GM21786 (cell line): Measurements from ENCODE around the gene RNF5.
"Not testable (repeated sequence)": the region's sequence is repeated elsewhere in the genome, so short reads cannot be mapped to it uniquely, and the experiment has no call there.

Experiments used
- ATAC-seq: cut with Tn5 transposase; IDR thresholded peaks from one replicate; pipeline ENCODE4 v1.9.1; 2021; ENCODE audit not compliant: unreplicated experiment

RNF5 gene

GRCh38 chr6:32188381-32189068, 10.3 kb downstream of the RNF5 start:
- ATAC-seq: no peak

- ATAC-seq: no peak
Measured at GRCh38 chr6:32189069-32189741, 11.0 kb downstream of the RNF5 start.

DNA sequence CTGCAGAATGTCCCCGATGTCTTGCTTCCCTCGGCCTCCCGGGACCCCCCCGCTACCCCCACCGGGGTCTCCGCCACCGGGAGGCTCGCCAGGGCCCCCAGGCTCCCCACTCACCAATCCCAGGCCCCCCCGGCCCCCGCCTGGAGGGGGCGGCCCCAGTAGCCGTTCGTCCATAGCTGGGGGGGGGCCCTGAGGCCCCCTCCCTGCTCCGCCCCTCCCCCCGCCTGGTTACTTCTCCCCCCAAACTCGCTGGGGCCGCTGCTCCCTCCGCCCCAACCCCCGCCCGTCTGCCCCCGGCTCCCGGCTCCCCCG, 11.5 kb downstream of the RNF5 start:
- ATAC-seq: no peak

- ATAC-seq: peak; percentile 64
Measured at GRCh38 chr6:32190054-32190851, 12.0 kb downstream of the RNF5 start, which contains the start of gene PBX2. Gene PBX2 (minus strand): TSS chr6:32190202. CDS start chr6:32189915, 287 bp downstream.

- no peak for ATAC-seq
Measured at GRCh38 chr6:32190911-32191677, 12.9 kb downstream of the RNF5 start.

GRCh38 chr6:32191696-32192607, 13.7 kb downstream of the RNF5 start:
- ATAC-seq: no peak

- ATAC-seq: no peak
Measured at GRCh38 chr6:32192608-32193039, 14.4 kb downstream of the RNF5 start, which contains the start of gene GPSM3. Gene GPSM3 (minus strand): TSS chr6:32192643. CDS start chr6:32192513, 130 bp downstream.

DNA sequence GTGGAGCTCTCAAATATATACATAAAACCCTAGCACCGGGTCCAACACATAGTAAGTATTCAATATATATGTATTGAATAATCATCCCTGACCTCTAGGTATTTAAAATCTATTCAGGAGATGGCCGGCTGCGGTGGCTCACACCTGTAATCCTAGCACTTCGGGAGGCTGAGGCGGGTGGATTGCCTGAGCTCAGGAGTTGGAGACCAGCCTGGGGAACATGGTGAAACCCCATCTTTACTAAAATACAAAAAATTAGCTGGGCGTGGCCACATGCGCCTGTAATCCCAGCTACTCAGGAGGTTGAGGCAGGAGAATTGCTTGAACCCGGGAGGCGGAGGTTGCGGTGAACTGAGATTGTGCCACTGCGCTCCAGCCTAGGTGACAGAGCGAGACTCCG, 14.9 kb downstream of the RNF5 start:
- not testable (repeated sequence) for ATAC-seq

- no peak for ATAC-seq
Measured at GRCh38 chr6:32194388-32194787, 16.2 kb downstream of the RNF5 start.

DNA sequence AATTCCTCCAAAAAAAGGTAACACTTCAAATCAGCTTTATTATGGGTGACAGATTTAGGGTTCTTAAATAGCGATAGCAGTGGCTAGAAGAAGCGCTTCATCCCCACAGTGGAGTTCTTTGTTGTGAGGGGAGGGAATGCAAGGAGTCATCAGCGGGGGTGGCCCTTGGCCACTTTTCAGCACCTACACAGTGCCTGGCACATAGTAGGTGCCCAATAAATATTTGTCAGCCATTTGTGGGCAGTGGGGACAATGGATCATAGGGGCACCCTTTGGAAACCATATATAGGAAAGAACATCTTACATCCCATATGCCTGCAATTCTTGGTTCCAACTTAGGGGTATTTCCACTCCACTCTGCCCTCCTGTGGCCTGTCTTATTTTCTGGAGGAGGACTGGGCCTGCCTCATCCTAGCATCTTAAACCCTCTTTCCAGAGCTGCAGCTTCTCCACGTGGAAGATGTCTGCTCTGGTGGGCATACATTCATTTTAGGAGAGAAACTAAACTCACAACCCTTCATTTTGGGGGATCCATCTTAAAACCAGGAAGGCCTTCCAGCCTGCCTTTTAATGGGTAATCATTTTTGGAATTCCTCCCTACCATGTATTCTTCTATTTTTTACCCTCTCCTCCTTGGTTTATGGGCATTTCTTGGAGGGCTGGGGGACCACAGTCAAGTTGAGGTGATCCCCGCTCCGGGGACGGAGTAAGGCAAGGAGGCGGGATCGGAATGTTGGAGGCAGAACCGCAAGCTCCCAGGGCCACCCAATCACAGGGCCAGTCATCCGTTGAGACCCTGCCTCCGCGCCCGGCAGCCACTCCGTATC, 16.8 kb downstream of the RNF5 start:
- no peak for ATAC-seq

- ATAC-seq: peak; percentile 71
Measured at GRCh38 chr6:32195652-32195901, 17.4 kb downstream of the RNF5 start.

DNA sequence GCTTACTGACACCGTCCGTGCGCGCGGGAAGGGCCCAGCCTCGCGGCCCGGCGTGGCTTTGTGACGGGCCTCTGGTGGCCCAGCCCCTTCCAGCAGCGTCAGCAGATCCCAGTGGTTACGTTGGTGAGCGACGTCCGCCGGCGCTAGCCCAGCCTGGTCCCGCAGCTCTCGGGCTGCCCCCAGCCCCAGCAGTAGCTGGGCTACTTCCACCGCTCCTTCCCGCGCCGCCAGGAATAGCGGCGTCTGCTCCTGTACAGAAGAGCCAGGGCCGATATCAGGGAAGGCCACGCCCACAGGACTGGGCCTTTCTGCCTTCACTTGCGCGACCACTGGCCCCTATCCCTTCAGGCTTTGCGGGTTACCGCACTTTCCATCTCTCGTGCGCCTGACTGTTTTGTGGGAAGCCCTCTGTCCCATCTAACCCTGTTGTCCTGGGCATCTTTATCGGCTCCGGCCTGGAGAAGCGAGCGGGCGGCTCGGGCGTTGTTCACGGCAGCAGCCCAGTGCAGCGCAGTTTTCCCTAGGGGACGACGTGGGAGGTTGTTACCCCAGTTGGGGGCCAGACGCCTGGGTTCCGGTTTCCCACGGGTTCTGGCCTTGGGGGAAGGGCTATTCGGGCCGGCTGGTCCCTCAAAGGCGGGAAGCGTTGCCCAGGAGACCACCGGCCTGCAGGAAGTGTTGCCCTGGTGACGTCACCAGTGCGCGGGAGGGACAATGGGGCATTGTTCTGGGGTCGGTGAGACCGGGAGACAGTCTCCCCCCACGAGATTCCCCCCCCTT, 17.9 kb downstream of the RNF5 start:
- no peak for ATAC-seq

GRCh38 chr6:32196682-32197616, 18.7 kb downstream of the RNF5 start:
- ATAC-seq: no peak

DNA sequence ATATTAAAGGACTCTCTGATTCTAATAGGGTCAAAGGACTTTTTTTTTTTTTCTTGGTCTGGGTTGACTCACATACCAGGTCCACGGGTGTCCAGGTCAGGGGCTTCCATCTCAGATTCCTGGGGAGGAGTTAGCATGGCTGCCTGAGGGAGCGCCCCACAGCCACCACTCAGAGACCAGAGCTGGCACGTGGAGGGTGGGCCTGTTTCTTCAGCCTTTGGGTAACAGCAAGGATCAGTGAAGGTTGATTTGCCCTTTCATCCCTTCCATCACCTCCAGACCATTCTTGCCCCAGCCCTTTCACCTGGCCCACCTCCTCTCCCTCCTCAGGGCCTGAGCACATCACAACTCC, 20.1 kb downstream of the RNF5 start:
- ATAC-seq: no peak

- no peak for ATAC-seq
Measured at GRCh38 chr6:32198866-32199265, 20.7 kb downstream of the RNF5 start.

DNA sequence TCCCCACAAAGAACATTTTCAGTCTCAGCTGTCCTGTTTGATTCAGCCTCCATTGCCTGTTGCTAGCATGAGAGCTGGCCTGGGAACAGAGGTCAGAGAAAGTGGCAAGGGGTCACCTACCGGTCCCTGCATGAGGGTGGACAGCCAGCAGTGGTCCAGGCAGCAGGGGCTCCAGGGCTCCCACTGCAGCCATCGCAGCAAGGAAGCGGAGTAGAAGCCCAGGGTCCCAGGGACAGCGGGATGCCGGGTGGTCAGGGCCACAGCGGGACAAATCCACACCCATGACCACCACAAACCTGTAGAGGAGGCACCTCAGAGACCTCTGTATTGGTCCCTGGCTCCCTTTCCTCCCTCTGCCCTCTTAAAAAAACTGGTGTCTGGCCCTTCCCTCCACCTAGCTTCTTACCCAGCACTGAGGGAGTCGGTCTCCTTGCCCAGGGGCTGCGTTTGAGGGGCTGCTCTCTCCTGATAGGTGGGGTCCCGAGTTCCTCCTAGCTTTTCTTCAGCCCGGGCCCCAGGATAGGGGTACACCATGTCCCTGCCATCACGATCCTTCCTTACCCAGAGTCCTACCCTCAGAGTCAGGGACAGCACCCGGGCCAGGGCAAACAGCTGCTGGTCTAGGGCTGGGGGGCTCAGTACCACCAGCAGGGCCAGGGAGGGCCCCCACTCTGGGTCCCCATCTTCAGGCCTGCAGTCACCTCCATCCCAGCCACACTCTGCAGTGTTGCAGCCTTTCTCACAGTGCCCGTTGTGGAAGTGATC, 22.7 kb downstream of the RNF5 start:
- no peak for ATAC-seq

DNA sequence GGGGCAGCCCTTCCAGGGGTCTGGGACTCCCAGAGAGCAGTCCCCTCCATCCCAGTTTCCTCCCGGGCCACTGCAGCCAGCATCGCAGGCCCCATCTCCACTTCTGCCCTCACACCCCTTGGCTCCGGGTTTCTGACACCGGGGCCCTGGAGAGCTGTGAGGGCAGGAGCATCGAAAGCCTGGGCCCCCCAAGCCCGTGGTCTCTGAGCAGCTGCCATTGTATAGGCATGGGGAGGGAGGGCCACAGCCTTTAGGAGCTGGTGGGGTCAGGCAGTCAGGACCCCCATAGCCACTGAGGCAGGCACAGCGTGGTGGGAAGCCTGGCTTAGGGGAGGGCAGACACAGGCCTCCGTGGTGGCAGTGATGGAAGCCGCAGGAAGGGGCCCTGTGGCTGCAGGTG, 24.0 kb downstream of the RNF5 start:
- ATAC-seq: no peak
